ENCODE results near the gene TCEA3.

DNA sequence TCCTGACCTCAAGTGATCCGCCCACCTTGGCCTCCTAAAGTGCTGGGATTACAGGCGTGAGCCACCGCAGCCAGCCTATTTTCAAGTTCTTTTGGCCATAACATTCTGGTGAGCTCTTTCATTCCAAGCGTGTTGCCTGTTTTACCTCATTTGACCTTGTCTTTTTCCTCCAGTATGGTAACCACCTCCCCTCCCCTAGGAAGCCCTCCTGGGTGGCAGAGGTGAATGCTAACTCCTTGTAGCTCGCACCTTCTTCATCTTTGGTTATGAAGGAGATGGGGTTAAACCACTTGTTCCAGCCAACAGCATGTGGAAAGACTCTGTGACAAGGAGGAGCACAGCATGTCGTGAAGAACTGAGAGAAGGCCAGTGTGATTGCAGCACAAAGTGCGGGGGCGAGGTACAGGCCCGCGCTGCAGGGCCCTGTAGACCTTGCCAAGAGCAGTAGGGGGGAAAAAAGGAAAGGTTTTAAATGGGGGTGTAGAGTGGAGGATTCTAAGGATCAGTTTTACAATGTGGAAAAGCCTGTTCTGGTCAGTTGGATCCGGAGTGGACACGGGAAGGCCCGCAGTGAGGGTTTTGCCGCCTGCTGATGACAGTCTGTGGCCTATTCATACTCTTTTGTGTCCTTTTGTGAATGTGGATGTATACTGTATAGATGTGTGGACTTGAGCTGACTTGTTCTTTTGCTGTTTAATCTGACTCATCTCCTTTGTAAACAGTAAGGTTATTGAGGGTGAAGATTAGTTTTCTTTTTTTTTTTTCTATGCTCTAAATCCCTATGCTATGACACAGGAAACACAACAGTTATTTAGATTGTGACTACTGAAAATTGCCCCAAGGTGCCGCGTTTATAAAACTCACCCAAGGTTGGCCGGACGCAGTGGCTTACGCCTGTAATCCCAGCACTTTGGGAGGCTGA, 47.4 kb downstream of the TCEA3 start:
- TF ChIP-seq, protein P1, sequence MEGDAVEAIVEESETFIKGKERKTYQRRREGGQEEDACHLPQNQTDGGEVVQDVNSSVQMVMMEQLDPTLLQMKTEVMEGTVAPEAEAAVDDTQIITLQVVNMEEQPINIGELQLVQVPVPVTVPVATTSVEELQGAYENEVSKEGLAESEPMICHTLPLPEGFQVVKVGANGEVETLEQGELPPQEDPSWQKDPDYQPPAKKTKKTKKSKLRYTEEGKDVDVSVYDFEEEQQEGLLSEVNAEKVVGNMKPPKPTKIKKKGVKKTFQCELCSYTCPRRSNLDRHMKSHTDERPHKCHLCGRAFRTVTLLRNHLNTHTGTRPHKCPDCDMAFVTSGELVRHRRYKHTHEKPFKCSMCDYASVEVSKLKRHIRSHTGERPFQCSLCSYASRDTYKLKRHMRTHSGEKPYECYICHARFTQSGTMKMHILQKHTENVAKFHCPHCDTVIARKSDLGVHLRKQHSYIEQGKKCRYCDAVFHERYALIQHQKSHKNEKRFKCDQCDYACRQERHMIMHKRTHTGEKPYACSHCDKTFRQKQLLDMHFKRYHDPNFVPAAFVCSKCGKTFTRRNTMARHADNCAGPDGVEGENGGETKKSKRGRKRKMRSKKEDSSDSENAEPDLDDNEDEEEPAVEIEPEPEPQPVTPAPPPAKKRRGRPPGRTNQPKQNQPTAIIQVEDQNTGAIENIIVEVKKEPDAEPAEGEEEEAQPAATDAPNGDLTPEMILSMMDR (IDR thresholded peaks at IDR 0.05), result no peak
- no peak for TF ChIP-seq POLR2A (IDR thresholded peaks at IDR 0.05)
